Mammary epithelial cell (primary cell): ENCODE measurements around the gene RNF212.

Experiments
- CTCF ChIP-seq, 2 donors: IDR thresholded peaks in 1 of 2; conservative IDR thresholded peaks in 1 of 2; 2 replicates each; pipeline ENCODE4 v1.5.1; 2011 to 2012; ENCODE audit warnings: inconsistent platforms in 2 of 2, low read length in 2 of 2, mild to moderate bottlenecking in 2 of 2, control low read depth in 1 of 2, low read depth in 1 of 2; ENCODE audit not compliant: insufficient read depth in 1 of 2; ENCODE audit errors: extremely low read depth in 1 of 2
- EZH2 ChIP-seq: IDR thresholded peaks from 2 replicates; pipeline ENCODE4 v1.6.1; 2012; ENCODE audit warnings: low read length, inconsistent platforms, borderline replicate concordance

- no peak for TF ChIP-seq CTCF (conservative IDR thresholded peaks at IDR 0.05 in 1 of 2, IDR thresholded peaks at IDR 0.05 in 1 of 2; ENCODE audit: extremely low read depth in 1 of 2, insufficient read depth in 1 of 2, low read depth in 1 of 2, low read length in 2 of 2)
- no peak for TF ChIP-seq EZH2
These were observed 19.7 kb downstream of the RNF212 start for GRCh38 chr4:1093391-1094335.
